PC-9 (cell line): ENCODE measurements around the gene SPDYE16.
"Not testable (repeated sequence)": the region's sequence is repeated elsewhere in the genome, so short reads cannot be mapped to it uniquely, and the experiment has no call there.

Source experiments
- EZH2 ChIP-seq: fragments of 200-600 bp; sonication (generic); IDR thresholded peaks from 2 replicates; pipeline ENCODE4 v1.8.0; 2017; ENCODE audit warnings: antibody characterized with exemption, low read depth
- TF ChIP-seq, protein P1 (sequence below): fragments of 200-600 bp; sonication (generic); conservative IDR thresholded peaks from 2 replicates; pipeline ENCODE4 v1.6.1; 2017; ENCODE audit warnings: mixed run types, antibody characterized with exemption, mild to moderate bottlenecking, moderate library complexity

DNA sequence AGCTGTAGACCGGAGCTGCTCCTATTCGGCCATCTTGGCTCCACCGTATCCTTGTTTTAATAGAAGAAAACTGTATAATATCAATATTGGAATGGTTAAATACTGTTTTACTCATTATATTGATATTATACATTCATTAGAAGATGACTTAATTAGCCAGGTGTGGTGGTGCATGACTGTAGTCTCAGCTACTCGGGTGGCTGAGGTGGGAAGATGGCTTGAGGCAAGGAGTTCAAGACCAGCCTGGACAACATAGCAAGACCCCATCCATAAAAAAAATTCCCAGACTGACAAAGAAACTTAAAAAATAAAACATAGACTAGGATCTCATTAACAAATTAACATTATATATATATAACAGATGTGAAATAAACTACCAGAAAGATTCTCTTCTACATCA, 24.2 kb upstream of the SPDYE16 start:
- TF ChIP-seq, protein P1, sequence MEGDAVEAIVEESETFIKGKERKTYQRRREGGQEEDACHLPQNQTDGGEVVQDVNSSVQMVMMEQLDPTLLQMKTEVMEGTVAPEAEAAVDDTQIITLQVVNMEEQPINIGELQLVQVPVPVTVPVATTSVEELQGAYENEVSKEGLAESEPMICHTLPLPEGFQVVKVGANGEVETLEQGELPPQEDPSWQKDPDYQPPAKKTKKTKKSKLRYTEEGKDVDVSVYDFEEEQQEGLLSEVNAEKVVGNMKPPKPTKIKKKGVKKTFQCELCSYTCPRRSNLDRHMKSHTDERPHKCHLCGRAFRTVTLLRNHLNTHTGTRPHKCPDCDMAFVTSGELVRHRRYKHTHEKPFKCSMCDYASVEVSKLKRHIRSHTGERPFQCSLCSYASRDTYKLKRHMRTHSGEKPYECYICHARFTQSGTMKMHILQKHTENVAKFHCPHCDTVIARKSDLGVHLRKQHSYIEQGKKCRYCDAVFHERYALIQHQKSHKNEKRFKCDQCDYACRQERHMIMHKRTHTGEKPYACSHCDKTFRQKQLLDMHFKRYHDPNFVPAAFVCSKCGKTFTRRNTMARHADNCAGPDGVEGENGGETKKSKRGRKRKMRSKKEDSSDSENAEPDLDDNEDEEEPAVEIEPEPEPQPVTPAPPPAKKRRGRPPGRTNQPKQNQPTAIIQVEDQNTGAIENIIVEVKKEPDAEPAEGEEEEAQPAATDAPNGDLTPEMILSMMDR: not testable (repeated sequence)
- TF ChIP-seq EZH2: not testable (repeated sequence)
